Astrocyte (in vitro differentiated cells and primary cell): ENCODE data around the gene ABCC1. TPM values are rescaled to one million over a fixed set of nuclear protein-coding genes. Genes with fewer than 3 reads are reported as not detected.

Experiments
- DNase-seq: peaks from one replicate; pipeline ENCODE4 v3.0.0-alpha.2; 2010; ENCODE audit warnings: low read depth
- FAIRE-seq: peaks from 2 replicates; lab custom pipeline; 2011; peaks lifted over from hg19 to GRCh38; lab: Jason Lieb, UNC
- H2AFZ ChIP-seq: 2 replicates; pipeline ENCODE4 v1.6.0; 2012; ENCODE audit warnings: low read depth, low read length, inconsistent platforms
- H3K27ac ChIP-seq: 2 replicates; pipeline ENCODE4 v1.5.1; 2011; ENCODE audit warnings: low read depth, low read length, inconsistent platforms
- H3K27me3 ChIP-seq: 2 replicates; pipeline ENCODE4 v1.6.0; 2011; ENCODE audit warnings: low read length, inconsistent platforms; ENCODE audit not compliant: insufficient read depth
- H3K36me3 ChIP-seq: 2 replicates; pipeline ENCODE4 v1.5.1; 2011; ENCODE audit warnings: low read length, inconsistent platforms; ENCODE audit not compliant: insufficient read depth
- H3K4me1 ChIP-seq: 2 replicates; pipeline ENCODE4 v1.5.1; 2011; ENCODE audit warnings: low read length, inconsistent platforms; ENCODE audit not compliant: insufficient read depth
- H3K4me2 ChIP-seq: 2 replicates; pipeline ENCODE4 v1.6.0; 2012; ENCODE audit warnings: low read length, inconsistent platforms
- H3K4me3 ChIP-seq: 2 replicates; pipeline ENCODE4 v1.5.1; 2011; ENCODE audit warnings: low read depth, mild to moderate bottlenecking, low read length, inconsistent platforms; ENCODE audit not compliant: insufficient read depth
- H3K79me2 ChIP-seq: 2 replicates; pipeline ENCODE4 v1.6.0; 2012; ENCODE audit warnings: mild to moderate bottlenecking, low read length, inconsistent platforms; ENCODE audit not compliant: insufficient read depth
- H3K9ac ChIP-seq: 2 replicates; pipeline ENCODE4 v1.6.0; 2012; ENCODE audit warnings: mild to moderate bottlenecking, low read length, inconsistent platforms
- H3K9me3 ChIP-seq: 2 replicates; pipeline ENCODE4 v1.5.1; 2012; ENCODE audit warnings: low read depth, mild to moderate bottlenecking, low read length, inconsistent platforms; ENCODE audit not compliant: insufficient read depth
- H4K20me1 ChIP-seq: 2 replicates; pipeline ENCODE4 v1.6.0; 2012; ENCODE audit warnings: low read length, inconsistent platforms; ENCODE audit not compliant: insufficient read depth
- H3K27ac Mint-ChIP-seq: one replicate; pipeline ENCODE4 v1.8.0; 2021; ENCODE audit warnings: mild to moderate bottlenecking, mixed read lengths; ENCODE audit not compliant: unreplicated experiment
- H3K27me3 Mint-ChIP-seq: one replicate; pipeline ENCODE4 v1.8.0; 2021; ENCODE audit warnings: low read depth, mixed read lengths; ENCODE audit not compliant: unreplicated experiment
- H3K36me3 Mint-ChIP-seq: one replicate; pipeline ENCODE4 v1.8.0; 2021; ENCODE audit warnings: low read depth, mixed read lengths; ENCODE audit not compliant: unreplicated experiment
- H3K4me1 Mint-ChIP-seq: one replicate; pipeline ENCODE4 v1.8.0; 2021; ENCODE audit warnings: low read depth, mixed read lengths; ENCODE audit not compliant: unreplicated experiment
- H3K4me3 Mint-ChIP-seq: one replicate; pipeline ENCODE4 v1.8.0; 2021; ENCODE audit warnings: mild to moderate bottlenecking, moderate library complexity, mixed read lengths; ENCODE audit not compliant: unreplicated experiment
- H3K9me3 Mint-ChIP-seq: one replicate; pipeline ENCODE4 v1.8.0; 2021; ENCODE audit warnings: mild to moderate bottlenecking, mixed read lengths; ENCODE audit not compliant: unreplicated experiment
- EZH2 ChIP-seq: IDR thresholded peaks from 2 replicates; pipeline ENCODE4 v1.6.1; 2012; ENCODE audit warnings: mild to moderate bottlenecking, low read length, inconsistent platforms; ENCODE audit not compliant: insufficient read depth
- total RNA-seq: library from RNA; stranded (reverse); gene quantifications from 2 replicates; pipeline ENCODE4 v1.2.1, GENCODE V29; 2021
- TF ChIP-seq, protein P1 (sequence below): IDR thresholded peaks from 2 replicates; pipeline ENCODE4 v1.5.1; 2011; ENCODE audit warnings: low read depth, mild to moderate bottlenecking, inconsistent platforms, low read length, moderate library complexity; ENCODE audit not compliant: insufficient read depth

ABCC1 gene
- total RNA-seq, 1 donor from 2014 or later: 42.1 TPM

GRCh38 chr16:16051132-16051531 lies 101.7 kb downstream of the ABCC1 start:
- Histone ChIP-seq H3K27me3 (no peaks in the 10 kb centered on the region), H3K27ac (no peak overlapping the region), H3K4me3 (no peak overlapping the region), H3K9me3 (no peaks in the 10 kb centered on the region), H4K20me1 (peaks cover 19% of the 10 kb centered on the region), H3K9ac (no peak overlapping the region), H3K4me1 (no peaks in the 10 kb centered on the region), H2AFZ (no peak overlapping the region), H3K36me3 (peaks cover 20% of the 10 kb centered on the region), H3K79me2 (no peaks in the 10 kb centered on the region), H3K4me2 (no peak overlapping the region)
- H3K4me1 Mint-ChIP-seq: no peaks in the 10 kb centered on the region
- TF ChIP-seq EZH2: no peak
- TF ChIP-seq, protein P1, sequence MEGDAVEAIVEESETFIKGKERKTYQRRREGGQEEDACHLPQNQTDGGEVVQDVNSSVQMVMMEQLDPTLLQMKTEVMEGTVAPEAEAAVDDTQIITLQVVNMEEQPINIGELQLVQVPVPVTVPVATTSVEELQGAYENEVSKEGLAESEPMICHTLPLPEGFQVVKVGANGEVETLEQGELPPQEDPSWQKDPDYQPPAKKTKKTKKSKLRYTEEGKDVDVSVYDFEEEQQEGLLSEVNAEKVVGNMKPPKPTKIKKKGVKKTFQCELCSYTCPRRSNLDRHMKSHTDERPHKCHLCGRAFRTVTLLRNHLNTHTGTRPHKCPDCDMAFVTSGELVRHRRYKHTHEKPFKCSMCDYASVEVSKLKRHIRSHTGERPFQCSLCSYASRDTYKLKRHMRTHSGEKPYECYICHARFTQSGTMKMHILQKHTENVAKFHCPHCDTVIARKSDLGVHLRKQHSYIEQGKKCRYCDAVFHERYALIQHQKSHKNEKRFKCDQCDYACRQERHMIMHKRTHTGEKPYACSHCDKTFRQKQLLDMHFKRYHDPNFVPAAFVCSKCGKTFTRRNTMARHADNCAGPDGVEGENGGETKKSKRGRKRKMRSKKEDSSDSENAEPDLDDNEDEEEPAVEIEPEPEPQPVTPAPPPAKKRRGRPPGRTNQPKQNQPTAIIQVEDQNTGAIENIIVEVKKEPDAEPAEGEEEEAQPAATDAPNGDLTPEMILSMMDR: no peak
- no peaks in the 10 kb centered on the region for H3K27me3 Mint-ChIP-seq
- H3K4me3 Mint-ChIP-seq: no peak overlapping the region
- FAIRE-seq (no peak), DNase-seq (no peak)
- no peak overlapping the region for H3K27ac Mint-ChIP-seq
- H3K36me3 Mint-ChIP-seq: peaks cover 28% of the 10 kb centered on the region
- H3K9me3 Mint-ChIP-seq: no peaks in the 10 kb centered on the region

- H3K4me3 Mint-ChIP-seq: no peak overlapping the region
- peaks cover 30% of the 10 kb centered on the region for H3K36me3 Mint-ChIP-seq
Observed at GRCh38 chr16:16052916-16053315, 103.5 kb downstream of the ABCC1 start.

DNA sequence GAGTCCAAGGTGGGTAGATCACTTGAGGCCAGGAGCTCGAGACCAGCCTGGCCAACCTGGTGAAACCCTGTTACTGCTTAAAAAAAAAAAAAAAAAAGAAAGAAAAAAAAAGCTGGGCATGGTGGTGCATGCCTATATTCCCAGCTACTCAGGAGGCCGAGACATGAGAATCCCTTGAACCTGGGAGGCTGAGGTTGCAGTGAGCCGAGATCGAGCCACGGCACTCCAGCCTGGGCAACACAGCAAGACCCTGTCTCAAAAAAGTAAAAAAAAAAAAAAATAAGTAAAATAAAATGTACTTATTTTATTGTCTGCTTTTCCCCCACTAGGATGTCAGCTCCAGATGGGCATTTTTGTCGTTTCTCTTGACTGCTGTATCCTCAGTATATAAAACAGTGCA lies 107.7 kb downstream of the ABCC1 start:
- Histone ChIP-seq H3K4me1 (no peaks in the 10 kb centered on the region), H3K9ac (no peak overlapping the region), H3K4me2 (no peak overlapping the region), H3K4me3 (no peak overlapping the region), H4K20me1 (peaks cover 15% of the 10 kb centered on the region), H3K79me2 (no peaks in the 10 kb centered on the region), H3K9me3 (no peaks in the 10 kb centered on the region), H3K27ac (no peak overlapping the region), H3K27me3 (no peaks in the 10 kb centered on the region), H3K36me3 (peaks cover 24% of the 10 kb centered on the region), H2AFZ (no peak overlapping the region)
- Mint-ChIP-seq H3K4me1 (no peaks in the 10 kb centered on the region), H3K4me3 (no peak overlapping the region), H3K9me3 (no peaks in the 10 kb centered on the region), H3K36me3 (peaks cover 12% of the 10 kb centered on the region), H3K27me3 (no peaks in the 10 kb centered on the region), H3K27ac (no peak overlapping the region)
- DNase-seq (no peak), FAIRE-seq (no peak)
- TF ChIP-seq, protein P1: no peak
- TF ChIP-seq EZH2: no peak

More at GRCh38 chr16:16052916-16053315, 103.5 kb downstream of the ABCC1 start:
- Histone ChIP-seq H3K27me3 (no peaks in the 10 kb centered on the region), H2AFZ (no peak overlapping the region), H3K36me3 (peaks cover 21% of the 10 kb centered on the region), H4K20me1 (peaks cover 18% of the 10 kb centered on the region), H3K4me2 (no peak overlapping the region), H3K79me2 (no peaks in the 10 kb centered on the region), H3K9me3 (no peaks in the 10 kb centered on the region), H3K9ac (no peak overlapping the region), H3K27ac (no peak overlapping the region), H3K4me1 (no peaks in the 10 kb centered on the region), H3K4me3 (no peak overlapping the region)
- H3K27ac Mint-ChIP-seq: no peak overlapping the region
- no peaks in the 10 kb centered on the region for H3K27me3 Mint-ChIP-seq
- H3K9me3 Mint-ChIP-seq: no peaks in the 10 kb centered on the region
- FAIRE-seq (no peak), DNase-seq (peak; percentile 35)
- H3K4me1 Mint-ChIP-seq: no peaks in the 10 kb centered on the region
- TF ChIP-seq, protein P1: no peak
- TF ChIP-seq EZH2: no peak
